Lung (tissue), 12 donors: Measurements from ENCODE around the gene ARL3. TPM values are rescaled to one million over a fixed set of nuclear protein-coding genes. Genes with fewer than 3 reads are reported as not detected.
A peak's percentile ranks its signal among the peaks of the same experiment; 100 is the strongest.

ENCODE experiments used
- ATAC-seq: fragments of 200-7000 bp; cut with Tn5 transposase; one replicate; pipeline ENCODE4 v1.9.1; 2020; ENCODE audit warnings: moderate number of reproducible peaks; ENCODE audit not compliant: insufficient read depth, low FRiP score
- DNase-seq, 3 donors: peaks; one replicate each; pipeline ENCODE4 v3.0.0-alpha.2; 2013 to 2017
- H3K27ac ChIP-seq, 2 donors: one replicate each; pipeline ENCODE4 v1.5.1; 2013; ENCODE audit warnings: mild to moderate bottlenecking in 2 of 2, moderate library complexity in 2 of 2, control low read depth in 1 of 2, inconsistent platforms in 1 of 2, low read depth in 1 of 2, low read length in 1 of 2
- H3K27me3 ChIP-seq, 3 donors: one replicate each; pipeline ENCODE4 v1.5.1; 2013; ENCODE audit warnings: low read length in 2 of 3; ENCODE audit not compliant: control insufficient read depth in 3 of 3, insufficient read depth in 3 of 3
- H3K36me3 ChIP-seq, 4 donors: one replicate each; pipeline ENCODE4 v1.5.1; 2013; ENCODE audit warnings: low read length in 4 of 4, mild to moderate bottlenecking in 1 of 4, moderate library complexity in 1 of 4; ENCODE audit not compliant: control insufficient read depth in 4 of 4, insufficient read depth in 4 of 4
- H3K4me1 ChIP-seq, 5 donors: one replicate each; pipeline ENCODE4 v1.5.1; 2013; ENCODE audit warnings: low read length in 5 of 5, mild to moderate bottlenecking in 2 of 5, moderate library complexity in 1 of 5; ENCODE audit not compliant: control insufficient read depth in 5 of 5, insufficient read depth in 5 of 5
- H3K4me3 ChIP-seq: one replicate; pipeline ENCODE4 v1.5.1; 2013; ENCODE audit warnings: mild to moderate bottlenecking, control low read depth, moderate library complexity
- H3K9ac ChIP-seq, 2 donors: one replicate each; pipeline ENCODE4 v1.5.1; 2013; ENCODE audit warnings: low read length in 2 of 2, control low read depth in 1 of 2; ENCODE audit not compliant: insufficient read depth in 1 of 2
- H3K9me3 ChIP-seq, 4 donors: one replicate each; pipeline ENCODE4 v1.5.1; 2013; ENCODE audit warnings: low read length in 3 of 4, mild to moderate bottlenecking in 1 of 4, moderate library complexity in 1 of 4; ENCODE audit not compliant: control insufficient read depth in 4 of 4, insufficient read depth in 3 of 4
- WGBS, 2 donors: extraction: QIAGEN DNeasy Blood & Tissue Kit; methylation state at CpG; one replicate each; pipeline ENCODE4 v1.1.7; 2013; 5-methylcytosine and 5-hydroxymethylcytosine counted together
- polyA plus RNA-seq, 2 donors: library from polyadenylated mRNA; stranded (reverse); fragments of 200-250 nt; gene quantifications; one replicate each; pipeline ENCODE4 v1.2.1, GENCODE V29; 2013
- total RNA-seq, 2 donors: library from RNA; depleted of rRNA in 1 of 2; stranded (reverse); fragments of >200 nt in 1 of 2; gene quantifications; one replicate each; pipeline ENCODE4 v1.2.1, GENCODE V29; 2014 to 2021
- TF ChIP-seq, protein P1 (sequence below): IDR thresholded peaks from 2 replicates; pipeline ENCODE4 v1.5.1; 2012; ENCODE audit warnings: mild to moderate bottlenecking; ENCODE audit errors: control extremely low read depth, extremely low read depth
- donor health status: control.
- donor health status: control.
- donor health status: Bipolar disorder and iron deficiency.
- donor health status: healthy.
- donor health status: DM: yes; HTN: yes; CAD: no.

Gene ARL3
- total and polyA plus RNA-seq, 4 donors: 6.7 to 12.2 (median 9.7) TPM

DNA sequence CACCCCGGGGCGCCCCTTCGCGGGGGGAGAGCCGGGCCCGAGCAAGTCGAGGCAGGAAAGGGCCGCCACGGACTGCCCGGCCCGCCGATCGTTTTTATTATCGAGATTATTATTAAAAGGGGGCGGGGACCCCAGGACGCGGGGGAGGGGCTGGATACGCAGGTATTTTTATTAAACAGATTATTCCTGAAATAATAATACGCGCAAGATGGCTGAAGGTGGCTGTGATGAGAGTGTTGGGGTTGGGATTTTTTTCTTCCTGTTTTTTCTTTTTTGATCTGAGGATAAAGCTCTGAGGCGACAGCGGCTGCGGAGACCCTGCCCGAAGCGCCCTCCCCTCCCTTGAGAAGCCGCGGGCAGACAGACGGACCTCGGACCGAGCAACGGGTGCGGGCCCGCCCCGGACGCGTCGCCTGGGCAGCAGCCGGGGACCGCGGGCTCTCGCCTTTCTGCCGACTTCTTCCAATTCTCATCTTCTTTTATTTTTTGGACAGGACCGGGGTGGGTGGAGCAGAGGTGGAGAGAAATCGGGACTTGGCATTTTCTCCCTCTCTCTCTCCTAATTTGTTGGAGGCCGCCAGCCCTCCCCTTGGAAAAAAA is 71.4 kb downstream of the ARL3 start:
- DNase-seq: peak; percentile 85 to 95 (median 94)
- peak overlapping the region; percentile 65 to 73 for H3K9ac ChIP-seq
- H3K27me3 ChIP-seq: no peaks in the 10 kb centered on the region
- peak overlapping the region; percentile 98 to 100 for H3K27ac ChIP-seq
- no peak for ATAC-seq
- H3K4me1 ChIP-seq: peaks cover 7 to 26% (median 12%) of the 10 kb centered on the region in 5 donors
- TF ChIP-seq, protein P1, sequence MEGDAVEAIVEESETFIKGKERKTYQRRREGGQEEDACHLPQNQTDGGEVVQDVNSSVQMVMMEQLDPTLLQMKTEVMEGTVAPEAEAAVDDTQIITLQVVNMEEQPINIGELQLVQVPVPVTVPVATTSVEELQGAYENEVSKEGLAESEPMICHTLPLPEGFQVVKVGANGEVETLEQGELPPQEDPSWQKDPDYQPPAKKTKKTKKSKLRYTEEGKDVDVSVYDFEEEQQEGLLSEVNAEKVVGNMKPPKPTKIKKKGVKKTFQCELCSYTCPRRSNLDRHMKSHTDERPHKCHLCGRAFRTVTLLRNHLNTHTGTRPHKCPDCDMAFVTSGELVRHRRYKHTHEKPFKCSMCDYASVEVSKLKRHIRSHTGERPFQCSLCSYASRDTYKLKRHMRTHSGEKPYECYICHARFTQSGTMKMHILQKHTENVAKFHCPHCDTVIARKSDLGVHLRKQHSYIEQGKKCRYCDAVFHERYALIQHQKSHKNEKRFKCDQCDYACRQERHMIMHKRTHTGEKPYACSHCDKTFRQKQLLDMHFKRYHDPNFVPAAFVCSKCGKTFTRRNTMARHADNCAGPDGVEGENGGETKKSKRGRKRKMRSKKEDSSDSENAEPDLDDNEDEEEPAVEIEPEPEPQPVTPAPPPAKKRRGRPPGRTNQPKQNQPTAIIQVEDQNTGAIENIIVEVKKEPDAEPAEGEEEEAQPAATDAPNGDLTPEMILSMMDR: no peak
- peaks cover 0 to 4% (median 0%) of the 10 kb centered on the region in 4 donors for H3K36me3 ChIP-seq
- H3K9me3 ChIP-seq: no peaks in the 10 kb centered on the region
- H3K4me3 ChIP-seq: peak overlapping the region; percentile 63
- 1% methylated on average over 39 to 45 of the region's 45 CpGs for WGBS, 2 donors

DNA sequence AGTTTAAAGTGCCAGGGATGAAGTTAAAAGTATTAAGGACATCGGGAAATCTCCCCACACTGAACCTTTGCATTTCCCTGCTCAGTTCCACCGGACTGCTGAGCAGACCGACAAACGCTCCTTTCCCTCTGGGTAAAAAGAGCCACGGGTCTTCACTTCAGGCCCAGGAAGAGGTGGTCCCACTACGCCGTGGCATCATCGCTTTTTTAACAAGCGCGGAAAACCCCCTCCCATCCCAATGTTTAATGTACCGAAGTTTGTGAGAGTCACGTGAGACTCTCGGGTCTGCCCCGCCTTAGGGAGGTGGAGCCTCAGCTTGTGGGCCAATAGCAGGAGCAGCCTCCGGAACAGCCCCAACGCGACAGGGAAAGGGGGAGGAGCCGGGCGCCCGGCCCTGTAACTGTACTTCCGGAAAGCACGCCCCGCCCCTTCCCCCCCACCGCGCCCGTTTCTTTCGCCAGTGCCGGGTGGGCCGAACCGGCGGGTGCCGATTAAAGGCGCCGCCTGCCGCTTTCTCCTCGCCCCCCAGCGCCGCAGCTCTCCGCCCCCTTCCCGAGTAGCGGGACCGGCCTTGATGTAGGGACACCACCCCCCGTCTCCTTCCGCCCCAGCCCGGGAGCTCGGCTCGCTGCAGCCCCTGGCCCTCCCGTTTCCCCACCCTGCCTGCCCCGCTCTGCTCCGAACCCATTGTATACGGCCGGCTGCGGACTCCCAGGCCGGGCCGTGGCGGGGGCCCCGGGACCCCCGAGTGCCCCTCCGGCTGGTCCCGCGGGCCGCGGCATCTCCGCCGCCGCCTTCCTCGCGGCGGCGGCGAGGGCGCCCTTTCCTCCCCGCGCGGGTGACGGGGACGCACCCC is 72.1 kb downstream of the ARL3 start:
- H3K27me3 ChIP-seq: no peaks in the 10 kb centered on the region
- peaks cover 0 to 19% (median 6%) of the 10 kb centered on the region in 5 donors for H3K4me1 ChIP-seq
- peak overlapping the region; percentile 54 for H3K4me3 ChIP-seq
- WGBS, 2 donors: 0 to 1% methylated on average over 51 to 77 of the region's 77 CpGs
- DNase-seq (peak; percentile 99), ATAC-seq (peak; percentile 60)
- H3K9me3 ChIP-seq: no peaks in the 10 kb centered on the region
- no peaks in the 10 kb centered on the region for H3K36me3 ChIP-seq
- H3K9ac ChIP-seq: peak overlapping the region; percentile 67 to 95
- peak overlapping the region; percentile 98 to 100 for H3K27ac ChIP-seq
- TF ChIP-seq, protein P1: no peak

GRCh38 chr10:102641402-102641801 is 72.8 kb downstream of the ARL3 start:
- 21 to 50% methylated on average over 7 of the region's 7 CpGs for WGBS, 2 donors
- Histone ChIP-seq H3K4me3 (no peak overlapping the region), H3K4me1 (peaks cover 0 to 12% (median 0%) of the 10 kb centered on the region in 5 donors), H3K27ac (peak overlapping the region; percentile 17 to 87), H3K36me3 (no peaks in the 10 kb centered on the region), H3K9ac (peak overlapping the region; percentile 67 to 95), H3K27me3 (no peaks in the 10 kb centered on the region), H3K9me3 (no peaks in the 10 kb centered on the region)
- no peak for DNase-seq
- no peak for ATAC-seq
- TF ChIP-seq, protein P1: no peak
